HCEC 1CT (cell line): ENCODE results near the gene CCDC171.

ENCODE experiments used
- DNase-seq: peaks from one replicate; pipeline ENCODE4 v3.0.0-alpha.2; 2017

CCDC171 gene

GRCh38 chr9:15889555-15889954, 336.7 kb downstream of the CCDC171 start:
- no peak for DNase-seq

GRCh38 chr9:15901572-15901971, 348.7 kb downstream of the CCDC171 start:
- DNase-seq, result no peak

- no peak for DNase-seq
Observed at GRCh38 chr9:15909297-15909696, 356.5 kb downstream of the CCDC171 start.

GRCh38 chr9:15915711-15916110, 362.9 kb downstream of the CCDC171 start:
- DNase-seq, result no peak

- DNase-seq, result no peak
Observed at GRCh38 chr9:15927161-15927560, 374.3 kb downstream of the CCDC171 start.

GRCh38 chr9:15935661-15936305, 382.9 kb downstream of the CCDC171 start:
- peak; percentile 53 for DNase-seq

GRCh38 chr9:15936306-15936921, 383.6 kb downstream of the CCDC171 start:
- no peak for DNase-seq

- no peak for DNase-seq
Observed at GRCh38 chr9:15942831-15943424, 390.1 kb downstream of the CCDC171 start.

GRCh38 chr9:15944341-15944740, 391.5 kb downstream of the CCDC171 start:
- no peak for DNase-seq

GRCh38 chr9:15959663-15960062, 406.8 kb downstream of the CCDC171 start:
- no peak for DNase-seq

GRCh38 chr9:15961217-15961616, 408.4 kb downstream of the CCDC171 start:
- DNase-seq, result no peak

- no peak for DNase-seq
Observed at GRCh38 chr9:15965246-15965745, 412.5 kb downstream of the CCDC171 start.

- DNase-seq, result no peak
Observed at GRCh38 chr9:15966471-15966870, 413.6 kb downstream of the CCDC171 start.

GRCh38 chr9:15967068-15967467, 414.2 kb downstream of the CCDC171 start:
- no peak for DNase-seq

GRCh38 chr9:15972760-15973159, 419.9 kb downstream of the CCDC171 start:
- DNase-seq, result no peak

- DNase-seq, result no peak
Observed at GRCh38 chr9:15975101-15975778, 422.4 kb downstream of the CCDC171 start.

- DNase-seq, result no peak
Observed at GRCh38 chr9:15977438-15977837, 424.6 kb downstream of the CCDC171 start.

- no peak for DNase-seq
Observed at GRCh38 chr9:15982182-15982581, 429.3 kb downstream of the CCDC171 start.

- DNase-seq, result peak; percentile 96
Observed at GRCh38 chr9:15999422-16000339, 446.8 kb downstream of the CCDC171 start.

GRCh38 chr9:16000811-16001210, 448.0 kb downstream of the CCDC171 start:
- DNase-seq, result peak; percentile 56

GRCh38 chr9:16001856-16002255, 449.0 kb downstream of the CCDC171 start:
- peak; percentile 28 for DNase-seq

- DNase-seq, result peak; percentile 52
Observed at GRCh38 chr9:16002816-16003215, 450.0 kb downstream of the CCDC171 start.

GRCh38 chr9:16003785-16004184, 450.9 kb downstream of the CCDC171 start:
- no peak for DNase-seq
